Natural killer cell (primary cell): ENCODE measurements around the gene SLC66A3. TPM values are rescaled to one million over a fixed set of nuclear protein-coding genes. Genes with fewer than 3 reads are reported as not detected.
A peak's percentile ranks its signal among the peaks of the same experiment; 100 is the strongest.

Source experiments
- ATAC-seq, 3 donors: fragments of 150-1000 bp in 2 of 3; fragments of 200-7000 bp in 1 of 3; cut with Tn5 transposase; 1 replicate in 1 of 3; 2 replicates in 2 of 3; pipeline ENCODE4 v1.10.0; 2021; ENCODE audit warnings: mild to moderate bottlenecking in 2 of 3, moderate library complexity in 2 of 3
- DNase-seq, 2 donors: peaks; one replicate each; pipeline versions ENCODE4 v3.0.0 to v3.0.0-alpha.2; 2013 to 2021; ENCODE audit warnings: mixed read lengths in 1 of 2
- H3K27ac ChIP-seq: one replicate; pipeline ENCODE4 v1.5.1; 2013; ENCODE audit warnings: mild to moderate bottlenecking, low read length
- H3K27me3 ChIP-seq: one replicate; pipeline ENCODE4 v1.6.1; 2013; ENCODE audit warnings: low read length; ENCODE audit not compliant: control insufficient read depth, insufficient read depth
- H3K36me3 ChIP-seq: one replicate; pipeline ENCODE4 v1.6.1; 2013; ENCODE audit warnings: low read length; ENCODE audit not compliant: control insufficient read depth, insufficient read depth
- H3K4me1 ChIP-seq: one replicate; pipeline ENCODE4 v1.6.1; 2013; ENCODE audit warnings: low read length; ENCODE audit not compliant: control insufficient read depth, insufficient read depth
- H3K4me3 ChIP-seq: one replicate; pipeline ENCODE4 v1.5.1; 2013; ENCODE audit warnings: low read length
- H3K9me3 ChIP-seq: one replicate; pipeline ENCODE4 v1.6.1; 2013; ENCODE audit warnings: low read length; ENCODE audit not compliant: control insufficient read depth, insufficient read depth
- H3K27ac Mint-ChIP-seq, 2 donors: one replicate each; pipeline ENCODE4 v1.8.0; 2022; ENCODE audit warnings: mild to moderate bottlenecking in 2 of 2, mixed read lengths in 2 of 2, moderate library complexity in 1 of 2
- H3K27me3 Mint-ChIP-seq, 2 donors: one replicate each; pipeline ENCODE4 v1.8.0; 2022; ENCODE audit warnings: low read depth in 2 of 2, mixed read lengths in 2 of 2
- H3K36me3 Mint-ChIP-seq: one replicate; pipeline ENCODE4 v1.8.0; 2022; ENCODE audit warnings: mixed read lengths
- H3K4me1 Mint-ChIP-seq, 2 donors: one replicate each; pipeline ENCODE4 v1.8.0; 2022; ENCODE audit warnings: mixed read lengths in 2 of 2
- H3K4me3 Mint-ChIP-seq: one replicate; pipeline ENCODE4 v1.8.0; 2022; ENCODE audit warnings: mild to moderate bottlenecking, moderate library complexity, mixed read lengths
- H3K9me3 Mint-ChIP-seq, 2 donors: one replicate each; pipeline ENCODE4 v1.8.0; 2022; ENCODE audit warnings: mixed read lengths in 2 of 2
- WGBS: methylation state at CpG from one replicate; pipeline ENCODE4 v1.1.7; 2013; ENCODE audit warnings: missing lambda C conversion rate; ENCODE audit not compliant: insufficient coverage; 5-methylcytosine and 5-hydroxymethylcytosine counted together
- intact Hi-C: fragments of 100-400 bp; cut with micrococcal nuclease; formaldehyde crosslinking; loops from one replicate; pipeline ENCODE4 v1.14.2; 2022
- total RNA-seq, 4 donors: library from RNA; stranded (reverse); fragments of 120-200 nt in 1 of 4; gene quantifications; one replicate each; pipeline versions ENCODE4 v1.2.3 to v1.2.4, GENCODE V29; 2013 to 2022
- TF ChIP-seq, protein P1 (sequence below): fragments of 200-600 bp; IDR thresholded peaks from one replicate; pipeline ENCODE4 v1.8.0; 2022; ENCODE audit warnings: antibody characterized with exemption

The SLC66A3 gene
- total RNA-seq, 3 donors from 2014 or later (not counting 1 experiment from before 2014, with no cell fraction given) = 21.8 to 23.7 (median 22.5) TPM

GRCh38 chr2:11129598-11130449, 25.4 kb upstream of the SLC66A3 start:
- Histone ChIP-seq H3K27me3 (no peaks in the 10 kb centered on the region), H3K4me3 (peak overlapping the region; percentile 29), H3K4me1 (peaks cover 34% of the 10 kb centered on the region), H3K36me3 (no peaks in the 10 kb centered on the region), H3K9me3 (no peaks in the 10 kb centered on the region), H3K27ac (peak overlapping the region; percentile 45)
- TF ChIP-seq, protein P1, sequence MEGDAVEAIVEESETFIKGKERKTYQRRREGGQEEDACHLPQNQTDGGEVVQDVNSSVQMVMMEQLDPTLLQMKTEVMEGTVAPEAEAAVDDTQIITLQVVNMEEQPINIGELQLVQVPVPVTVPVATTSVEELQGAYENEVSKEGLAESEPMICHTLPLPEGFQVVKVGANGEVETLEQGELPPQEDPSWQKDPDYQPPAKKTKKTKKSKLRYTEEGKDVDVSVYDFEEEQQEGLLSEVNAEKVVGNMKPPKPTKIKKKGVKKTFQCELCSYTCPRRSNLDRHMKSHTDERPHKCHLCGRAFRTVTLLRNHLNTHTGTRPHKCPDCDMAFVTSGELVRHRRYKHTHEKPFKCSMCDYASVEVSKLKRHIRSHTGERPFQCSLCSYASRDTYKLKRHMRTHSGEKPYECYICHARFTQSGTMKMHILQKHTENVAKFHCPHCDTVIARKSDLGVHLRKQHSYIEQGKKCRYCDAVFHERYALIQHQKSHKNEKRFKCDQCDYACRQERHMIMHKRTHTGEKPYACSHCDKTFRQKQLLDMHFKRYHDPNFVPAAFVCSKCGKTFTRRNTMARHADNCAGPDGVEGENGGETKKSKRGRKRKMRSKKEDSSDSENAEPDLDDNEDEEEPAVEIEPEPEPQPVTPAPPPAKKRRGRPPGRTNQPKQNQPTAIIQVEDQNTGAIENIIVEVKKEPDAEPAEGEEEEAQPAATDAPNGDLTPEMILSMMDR = no peak
- intact Hi-C loops = loop anchor here (10.0 kb wide), 1 partner anchor 285 kb away; no protein-coding TSS in a partner anchor
- Mint-ChIP-seq H3K9me3 (no peaks in the 10 kb centered on the region), H3K27me3 (peaks cover 0 to 5% of the 10 kb centered on the region in 2 donors), H3K4me3 (peak overlapping the region; percentile 80), H3K27ac (peak overlapping the region in 1 of 2 donors; percentile 45), H3K4me1 (peaks cover 13 to 19% of the 10 kb centered on the region in 2 donors), H3K36me3 (no peaks in the 10 kb centered on the region)
- ATAC-seq = peak; percentile 61 to 69 (median 68)
- peak; percentile 50 to 91 for DNase-seq
- 4% methylated on average over 46 of the region's 46 CpGs for WGBS

DNA sequence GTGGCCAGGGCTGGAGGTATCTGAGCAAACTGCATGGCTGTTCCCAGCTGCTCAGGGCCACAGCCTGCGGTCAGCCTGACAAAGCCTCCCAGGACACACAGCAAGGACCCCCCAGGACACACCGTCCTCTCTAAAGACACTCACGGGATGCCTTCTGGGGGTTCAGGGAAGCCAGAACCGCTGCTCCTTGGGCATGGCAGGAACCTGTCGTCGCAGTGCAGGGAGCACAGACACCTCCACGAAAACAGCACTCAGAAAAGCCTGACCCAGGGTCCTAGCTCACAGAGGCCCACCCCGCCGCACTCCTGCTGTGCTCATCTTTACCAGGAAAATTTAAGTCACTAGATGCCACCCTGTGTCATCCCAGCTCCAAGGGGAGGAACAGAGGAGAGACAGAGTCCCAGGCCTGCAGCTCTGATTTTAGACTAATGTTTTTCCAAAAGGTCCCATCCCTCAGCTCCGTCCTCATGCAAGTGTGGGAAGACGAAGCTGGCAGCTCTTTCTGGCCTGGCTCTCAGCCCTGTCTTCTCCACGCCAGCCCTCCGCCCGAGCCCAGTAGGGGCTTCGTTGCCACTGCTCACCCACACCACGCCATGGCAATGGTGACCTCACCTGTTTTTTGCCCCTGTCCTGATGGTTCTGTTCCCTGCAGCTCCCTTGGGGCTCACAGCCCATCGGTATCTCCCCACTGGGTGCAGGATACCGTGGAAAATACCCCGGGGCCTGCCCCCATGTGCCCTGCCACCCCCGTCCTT, 23.9 kb upstream of the SLC66A3 start:
- Mint-ChIP-seq H3K9me3 (no peaks in the 10 kb centered on the region), H3K27me3 (peaks cover 6 to 11% of the 10 kb centered on the region in 2 donors), H3K27ac (no peak overlapping the region), H3K4me3 (peak overlapping the region; percentile 93), H3K4me1 (peaks cover 13 to 19% of the 10 kb centered on the region in 2 donors), H3K36me3 (no peaks in the 10 kb centered on the region)
- DNase-seq = no peak
- Histone ChIP-seq H3K27ac (no peak overlapping the region), H3K4me1 (peaks cover 34% of the 10 kb centered on the region), H3K36me3 (no peaks in the 10 kb centered on the region), H3K27me3 (no peaks in the 10 kb centered on the region), H3K4me3 (no peak overlapping the region), H3K9me3 (no peaks in the 10 kb centered on the region)
- TF ChIP-seq, protein P1 = no peak
- intact Hi-C loops = loop anchor here (10.0 kb wide), 1 partner anchor 283 kb away; no protein-coding TSS in a partner anchor
- WGBS = 95% methylated on average over 20 of the region's 20 CpGs
- ATAC-seq = no peak

DNA sequence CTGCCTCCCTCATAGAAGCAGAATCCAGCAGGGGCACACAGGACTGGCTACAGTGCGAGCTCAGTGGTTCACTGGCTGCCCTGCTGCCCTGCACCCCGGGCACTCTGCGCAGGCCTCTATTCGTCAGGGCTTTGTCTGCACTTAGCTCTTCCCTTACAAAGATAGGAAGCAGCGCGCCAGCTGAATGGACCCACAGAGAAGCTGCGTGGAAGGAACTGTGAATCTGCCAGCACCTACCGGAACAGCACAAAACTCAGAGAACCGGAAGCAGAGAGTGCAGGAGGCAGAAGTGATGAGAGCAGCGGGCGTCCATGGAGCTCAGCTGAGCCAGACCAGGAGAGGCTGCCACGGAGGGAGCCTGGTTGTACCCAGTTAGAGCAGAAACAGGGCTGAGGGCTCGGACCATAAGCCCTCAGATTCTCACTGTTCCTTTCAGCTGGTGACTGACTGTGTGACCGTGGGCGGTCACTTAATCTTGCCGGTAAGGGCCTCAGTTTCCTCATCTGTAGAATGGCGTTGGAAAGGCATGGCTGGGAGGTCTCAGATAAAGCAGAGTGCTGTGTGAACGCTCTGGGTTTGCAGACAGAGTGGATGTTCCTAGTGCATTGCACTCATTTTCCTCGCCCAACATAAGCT, 23.1 kb upstream of the SLC66A3 start:
- H3K4me3 Mint-ChIP-seq = peak overlapping the region; percentile 93

More for the DNA sequence above, 23.1 kb upstream of the SLC66A3 start:
- Mint-ChIP-seq H3K36me3 (no peaks in the 10 kb centered on the region), H3K4me1 (peaks cover 13 to 19% of the 10 kb centered on the region in 2 donors), H3K27me3 (peaks cover 12 to 14% of the 10 kb centered on the region in 2 donors), H3K9me3 (no peaks in the 10 kb centered on the region), H3K27ac (peak overlapping the region in 1 of 2 donors; percentile 86)
- peak in 1 of 2 donors; percentile 24 for DNase-seq
- H3K4me1 ChIP-seq = peaks cover 34% of the 10 kb centered on the region
- no peaks in the 10 kb centered on the region for H3K9me3 ChIP-seq
- TF ChIP-seq, protein P1 = no peak
- no peak overlapping the region for H3K27ac ChIP-seq
- ATAC-seq = no peak
- H3K36me3 ChIP-seq = no peaks in the 10 kb centered on the region
- intact Hi-C loops = loop anchor here (1.0 to 10.0 kb wide), 3 partner anchors 23 to 450 kb away; partner anchors contain the start of gene SLC66A3
- 75% methylated on average over 18 of the region's 19 CpGs for WGBS
- no peaks in the 10 kb centered on the region for H3K27me3 ChIP-seq
- H3K4me3 ChIP-seq = no peak overlapping the region
